HepG2 (cell line): Measurements from ENCODE around the gene SELENOM. TPM values are rescaled to one million over a fixed set of nuclear protein-coding genes. Genes with fewer than 3 reads are reported as not detected.

Source experiments
- ATAC-seq: fragments of 200-7000 bp; cut with Tn5 transposase; 3 replicates; pipeline ENCODE4 v1.9.1; 2020; ENCODE audit warnings: mild to moderate bottlenecking, moderate library complexity
- BruUV-seq: library from RNA; stranded (reverse); fragments of 400-500 nt; replicated peaks from 2 replicates; lab custom pipeline; 2021; lab: Mats Ljungman, UMichigan
- CTCF ChIA-PET: fragments of 300-600 bp; formaldehyde crosslinking; extraction: SDS; loops from one replicate; lab custom pipeline; 2021; ENCODE audit warnings: low total read pairs, inconsistent platforms, low intra/inter-chr PET ratio; lab: Yijun Ruan, JAX
- POLR2A ChIA-PET: fragments of 350-600 bp; sonication (Branson Sonifier 250); formaldehyde crosslinking; loops from one replicate; lab custom pipeline; 2020; ENCODE audit warnings: antibody characterized with exemption, inconsistent platforms; lab: Yijun Ruan, JAX
- DNase-seq: peaks from one replicate; pipeline ENCODE4 v3.0.0-alpha.2; 2015; ENCODE audit warnings: low spot score
- FAIRE-seq: peaks from 3 replicates; lab custom pipeline; 2011; peaks lifted over from hg19 to GRCh38; lab: Jason Lieb, UNC
- H2AFZ ChIP-seq: one replicate; pipeline ENCODE4 v1.6.1; 2011; ENCODE audit warnings: low read length, inconsistent platforms
- H3K27ac ChIP-seq: fragments of 300-600 bp; 3 replicates; pipeline ENCODE4 v1.8.0; 2011; ENCODE audit warnings: mixed run types, mild to moderate bottlenecking, mixed read lengths, low read length, inconsistent platforms; ENCODE audit not compliant: insufficient read depth; ENCODE audit errors: extremely low read length
- H3K27me3 ChIP-seq, 2 experiments: fragments of 200-600 bp in 1 of 2; 2 replicates in 1 of 2; 3 replicates in 1 of 2; pipeline versions ENCODE4 v1.6.0 to v1.8.0; 2011; ENCODE audit warnings: low read length in 2 of 2, mild to moderate bottlenecking in 2 of 2, moderate library complexity in 2 of 2, inconsistent platforms in 1 of 2; ENCODE audit not compliant: insufficient read depth in 2 of 2, control insufficient read depth in 1 of 2
- H3K36me3 ChIP-seq, 2 experiments: fragments of 200-600 bp in 1 of 2; replicated peaks in 1 of 2; 2 replicates in 1 of 2; 3 replicates in 1 of 2; pipeline versions ENCODE4 v1.5.1 to v1.8.0; 2011; ENCODE audit warnings: low read length in 2 of 2, inconsistent platforms in 1 of 2; ENCODE audit not compliant: insufficient read depth in 2 of 2, control insufficient read depth in 1 of 2
- H3K4me1 ChIP-seq: 2 replicates; pipeline ENCODE4 v1.5.1; 2012; ENCODE audit warnings: low read length, inconsistent platforms; ENCODE audit not compliant: insufficient read depth
- H3K4me2 ChIP-seq: 2 replicates; pipeline ENCODE4 v1.6.0; 2011; ENCODE audit warnings: low read depth, low read length, inconsistent platforms
- H3K4me3 ChIP-seq, 3 experiments: fragments of 200-600 bp in 1 of 3; sonication (generic), shearing (Covaris generic) in 1 of 3; replicated peaks in 1 of 3; 2 replicates each; pipeline ENCODE4 v1.5.1; 2011 to 2016; ENCODE audit warnings: low read length in 3 of 3, inconsistent platforms in 2 of 3, low read depth in 2 of 3, mild to moderate bottlenecking in 2 of 3, control low read depth in 1 of 3, mixed read lengths in 1 of 3; ENCODE audit not compliant: insufficient read depth in 1 of 3
- H3K79me2 ChIP-seq: one replicate; pipeline ENCODE4 v1.6.1; 2011; ENCODE audit warnings: low read length, inconsistent platforms; ENCODE audit not compliant: insufficient read depth
- H3K9ac ChIP-seq: 2 replicates; pipeline ENCODE4 v1.6.0; 2011; ENCODE audit warnings: mild to moderate bottlenecking, low read depth, low read length, inconsistent platforms; ENCODE audit not compliant: insufficient read depth
- H3K9me3 ChIP-seq: 2 replicates; pipeline ENCODE4 v1.5.1; 2012; ENCODE audit warnings: mild to moderate bottlenecking, low read length
- H4K20me1 ChIP-seq: 2 replicates; pipeline ENCODE4 v1.6.0; 2011; ENCODE audit warnings: inconsistent platforms, mild to moderate bottlenecking, low read length, moderate library complexity; ENCODE audit not compliant: insufficient read depth
- CREM ChIP-seq, 2 experiments: sonication (generic) in 1 of 2; formaldehyde crosslinking in 1 of 2; IDR thresholded peaks; 2 replicates each; pipeline versions ENCODE4 v1.4.0 to v1.6.1; 2016 to 2020; ENCODE audit warnings: antibody characterized with exemption in 1 of 2, mild to moderate bottlenecking in 1 of 2, missing genetic modification reagents in 1 of 2
- RBM22 ChIP-seq: fragments of 200-400 bp; formaldehyde crosslinking; optimal IDR thresholded peaks from 2 replicates; pipeline ENCODE3; 2017; ENCODE audit warnings: mild to moderate bottlenecking, low read length, moderate library complexity
- SNAI1 ChIP-seq: sonication (generic); formaldehyde crosslinking; IDR thresholded peaks from 2 replicates; pipeline ENCODE4 v1.5.0; 2020; ENCODE audit warnings: mild to moderate bottlenecking, missing genetic modification reagents, borderline replicate concordance
- SSRP1 ChIP-seq: IDR thresholded peaks from 2 replicates; pipeline ENCODE4 v1.6.1; 2016; ENCODE audit warnings: control low read depth
- TMF1 ChIP-seq: sonication (generic); formaldehyde crosslinking; IDR thresholded peaks from 2 replicates; pipeline ENCODE4 v1.8.1; 2022; ENCODE audit warnings: low read depth, missing genetic modification reagents
- YEATS4 ChIP-seq: sonication (generic); formaldehyde crosslinking; IDR thresholded peaks from 2 replicates; pipeline ENCODE4 v1.4.0; 2020; ENCODE audit warnings: missing genetic modification reagents, borderline replicate concordance
- ZBTB38 ChIP-seq: sonication (generic); formaldehyde crosslinking; IDR thresholded peaks from 2 replicates; pipeline ENCODE4 v1.5.1; 2020; ENCODE audit warnings: mild to moderate bottlenecking, missing genetic modification reagents
- ZNF614 ChIP-seq: IDR thresholded peaks from 2 replicates; pipeline ENCODE4 v1.6.1; 2018; ENCODE audit warnings: missing biosample characterization, missing genetic modification reagents, inconsistent platforms, borderline replicate concordance
- ZNF883 ChIP-seq: sonication (generic); formaldehyde crosslinking; IDR thresholded peaks from 2 replicates; pipeline ENCODE4 v1.5.1; 2020; ENCODE audit warnings: mild to moderate bottlenecking, missing genetic modification reagents; ENCODE audit errors: not compliant biosample characterization
- WGBS: methylation state at CpG from one replicate; pipeline ENCODE4 v1.1.6; 2017; ENCODE audit warnings: low lambda C conversion rate; 5-methylcytosine and 5-hydroxymethylcytosine counted together
- in situ Hi-C: cut with HindIII; loops from 2 replicates; pipeline ENCODE4 v1.10.0; 2017; ENCODE audit warnings: low pct_unique_long_range_greater_than_20kb; ENCODE audit not compliant: extremely low pct_ligation_motif_present
- intact Hi-C: fragments of 100-400 bp; cut with micrococcal nuclease; formaldehyde crosslinking; loops from one replicate; pipeline ENCODE4 v1.10.0; 2022; ENCODE audit not compliant: unreplicated experiment
- polyA plus RNA-seq, 8 experiments: library from polyadenylated mRNA; depleted of rRNA in 3 of 8; stranded (reverse) in 7 of 8; unstranded in 1 of 8; fragments of >200 nt; fragmentation: Illumina TruSeq in 4 of 8; extraction: Trizol in 4 of 8; gene quantifications; 2 replicates each; pipeline versions ENCODE4 v1.2.1 to v1.2.3, GENCODE V29; 2011 to 2016; ENCODE audit warnings: low read depth in 4 of 8, missing spikeins in 1 of 8, mixed read lengths in 1 of 8; ENCODE audit not compliant: insufficient read depth in 1 of 8
- total RNA-seq, 5 experiments: library from RNA; depleted of rRNA; stranded (reverse); fragments of >200 nt; fragmentation: Illumina TruSeq; extraction: Trizol; gene quantifications; 2 replicates each; pipeline ENCODE4 v1.2.3, GENCODE V29; 2016; ENCODE audit warnings: low read depth in 1 of 5
- TF ChIP-seq, protein P1 (sequence below): sonication (generic); formaldehyde crosslinking; IDR thresholded peaks from 2 replicates; pipeline ENCODE4 v1.4.0; 2020; ENCODE audit warnings: mild to moderate bottlenecking, missing genetic modification reagents
- TF ChIP-seq, protein P2 (sequence below): IDR thresholded peaks from 2 replicates; pipeline ENCODE4 v1.6.1; 2016
- TF ChIP-seq, protein P3 (sequence below): sonication (generic); formaldehyde crosslinking; IDR thresholded peaks from 2 replicates; pipeline ENCODE4 v1.8.1; 2023; ENCODE audit warnings: mild to moderate bottlenecking, moderate library complexity, missing genetic modification reagents
- TF ChIP-seq, protein P4 (sequence below): sonication (generic); formaldehyde crosslinking; IDR thresholded peaks from 2 replicates; pipeline ENCODE4 v1.5.0; 2020; ENCODE audit warnings: missing genetic modification reagents

The SELENOM gene
- total and polyA plus RNA-seq, 2 of the 13 experiments (the other 11 are each of a cell fraction or from before 2014, with no cell fraction given), result 4.1 to 4.3 TPM

DNA sequence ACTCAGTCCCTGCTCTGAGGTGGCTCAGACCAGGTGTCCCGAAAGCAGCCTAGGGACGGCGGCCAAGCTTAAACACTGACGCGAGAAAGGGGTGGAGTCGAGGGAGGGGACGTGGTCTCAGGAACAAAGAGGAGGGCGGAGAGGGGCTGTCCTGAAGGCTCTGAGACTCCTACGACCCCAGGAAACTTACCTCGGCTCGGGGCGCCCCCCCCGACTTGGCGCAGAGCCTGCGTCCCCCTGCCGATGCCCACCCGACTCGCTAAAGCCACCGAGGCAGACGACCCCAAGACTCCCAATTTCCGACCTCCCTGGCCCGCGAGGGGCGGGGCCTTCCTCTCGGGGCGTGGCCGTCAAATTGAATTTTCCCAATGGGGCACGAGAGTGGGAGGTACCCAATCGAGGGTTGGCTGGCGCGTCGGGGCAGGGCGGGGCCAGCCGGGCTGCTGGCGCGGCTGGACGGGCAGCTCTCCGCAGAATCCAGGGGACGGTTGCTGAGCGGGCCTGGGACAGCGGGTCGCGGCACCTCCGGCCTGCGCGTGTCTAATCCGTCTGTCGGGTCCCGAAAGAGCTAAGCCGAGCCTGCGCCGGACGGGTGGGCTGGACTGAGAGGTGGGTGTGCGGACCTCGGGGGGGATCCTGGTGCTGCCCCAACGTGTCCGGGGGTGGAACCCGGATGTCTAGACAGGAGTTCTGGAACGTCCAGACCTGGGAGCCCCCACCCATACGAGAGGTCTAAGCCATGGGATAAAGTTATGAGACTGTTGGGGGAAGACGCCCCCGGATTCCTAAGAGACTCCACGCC is 26.3 kb downstream of the SELENOM start, which contains the start of gene SMTN (continued):
- TF ChIP-seq, protein P1, sequence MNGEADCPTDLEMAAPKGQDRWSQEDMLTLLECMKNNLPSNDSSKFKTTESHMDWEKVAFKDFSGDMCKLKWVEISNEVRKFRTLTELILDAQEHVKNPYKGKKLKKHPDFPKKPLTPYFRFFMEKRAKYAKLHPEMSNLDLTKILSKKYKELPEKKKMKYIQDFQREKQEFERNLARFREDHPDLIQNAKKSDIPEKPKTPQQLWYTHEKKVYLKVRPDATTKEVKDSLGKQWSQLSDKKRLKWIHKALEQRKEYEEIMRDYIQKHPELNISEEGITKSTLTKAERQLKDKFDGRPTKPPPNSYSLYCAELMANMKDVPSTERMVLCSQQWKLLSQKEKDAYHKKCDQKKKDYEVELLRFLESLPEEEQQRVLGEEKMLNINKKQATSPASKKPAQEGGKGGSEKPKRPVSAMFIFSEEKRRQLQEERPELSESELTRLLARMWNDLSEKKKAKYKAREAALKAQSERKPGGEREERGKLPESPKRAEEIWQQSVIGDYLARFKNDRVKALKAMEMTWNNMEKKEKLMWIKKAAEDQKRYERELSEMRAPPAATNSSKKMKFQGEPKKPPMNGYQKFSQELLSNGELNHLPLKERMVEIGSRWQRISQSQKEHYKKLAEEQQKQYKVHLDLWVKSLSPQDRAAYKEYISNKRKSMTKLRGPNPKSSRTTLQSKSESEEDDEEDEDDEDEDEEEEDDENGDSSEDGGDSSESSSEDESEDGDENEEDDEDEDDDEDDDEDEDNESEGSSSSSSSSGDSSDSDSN (CRISPR knock-in tag), result peak; percentile 59; the same call in 1 of the 2 replicates
- TF ChIP-seq ZNF614, result no peak; the same call in 1 of the 2 replicates

DNA sequence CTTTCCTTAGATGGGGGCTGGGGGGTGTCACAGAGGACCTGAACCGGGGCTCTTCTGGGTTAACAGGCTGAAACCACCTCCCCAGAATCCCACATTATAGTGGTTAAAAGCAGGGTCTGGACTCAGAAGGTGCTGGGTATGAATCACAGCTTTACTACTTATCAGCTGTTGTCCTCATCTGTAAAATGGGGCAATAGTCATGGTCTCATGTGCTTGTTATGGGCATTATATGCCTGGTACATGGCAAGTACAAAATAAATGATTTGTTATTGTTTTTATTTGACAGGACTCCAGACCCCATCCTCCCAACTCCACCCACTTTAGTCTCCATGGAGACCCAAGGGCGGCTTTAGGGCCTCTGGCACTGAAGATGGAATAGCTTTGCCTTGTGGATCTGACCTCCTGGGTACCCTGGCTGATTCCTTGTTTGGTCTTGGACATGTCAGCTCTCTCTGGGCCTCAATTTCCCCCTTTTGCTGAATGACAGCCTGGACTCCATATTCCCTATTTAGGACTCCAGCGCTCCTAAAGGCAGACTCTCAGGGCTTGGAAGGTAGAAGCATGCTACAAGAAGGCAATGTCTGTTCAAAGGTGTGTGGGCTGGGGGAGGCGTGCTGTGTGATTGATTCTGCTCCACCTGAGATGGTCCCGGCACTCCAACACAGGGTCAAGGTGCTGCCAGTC is 27.1 kb downstream of the SELENOM start:
- Histone ChIP-seq H3K79me2 (peaks cover 3% of the 10 kb centered on the region), H3K4me1 (peaks cover 47% of the 10 kb centered on the region), H3K27ac (peak overlapping the region; percentile 74), H3K9me3 (no peaks in the 10 kb centered on the region), H3K36me3 (peaks cover 2 to 6% of the 10 kb centered on the region in 2 experiments; a peak in 1 of 5 replicates), H3K4me3 (peak overlapping the region; percentile 71 to 92 (median 89)), H4K20me1 (no peaks in the 10 kb centered on the region), H3K9ac (peak overlapping the region; percentile 80), H2AFZ (no peak overlapping the region), H3K4me2 (peak overlapping the region; percentile 93), H3K27me3 (no peaks in the 10 kb centered on the region; a peak in 1 of 5 replicates)
- ATAC-seq, result no peak
- BruUV-seq, result TSS peak; percentile 92
- CTCF ChIA-PET, result no interaction called here
- in situ Hi-C loops, result loop anchor here (5.0 kb wide), 1 partner anchor 113 kb away; the partner anchor contains the start of genes MORC2 and TUG1
- WGBS, result 55% methylated on average over 4 of the region's 5 CpGs
- POLR2A ChIA-PET, result interaction anchor here (0.5 to 6.5 kb wide), 19 partner anchors 9 to 266 kb away, joined by 3 to 113 read pairs (median 4); partner anchors contain the start of genes MORC2, PATZ1, SELENOM and TUG1
- intact Hi-C loops, result loop anchor here (5.0 kb wide), 3 partner anchors 98 to 133 kb away; partner anchors contain the start of genes MORC2 and TUG1
- FAIRE-seq, result no peak
- DNase-seq, result no peak
- TF ChIP-seq, protein P2, sequence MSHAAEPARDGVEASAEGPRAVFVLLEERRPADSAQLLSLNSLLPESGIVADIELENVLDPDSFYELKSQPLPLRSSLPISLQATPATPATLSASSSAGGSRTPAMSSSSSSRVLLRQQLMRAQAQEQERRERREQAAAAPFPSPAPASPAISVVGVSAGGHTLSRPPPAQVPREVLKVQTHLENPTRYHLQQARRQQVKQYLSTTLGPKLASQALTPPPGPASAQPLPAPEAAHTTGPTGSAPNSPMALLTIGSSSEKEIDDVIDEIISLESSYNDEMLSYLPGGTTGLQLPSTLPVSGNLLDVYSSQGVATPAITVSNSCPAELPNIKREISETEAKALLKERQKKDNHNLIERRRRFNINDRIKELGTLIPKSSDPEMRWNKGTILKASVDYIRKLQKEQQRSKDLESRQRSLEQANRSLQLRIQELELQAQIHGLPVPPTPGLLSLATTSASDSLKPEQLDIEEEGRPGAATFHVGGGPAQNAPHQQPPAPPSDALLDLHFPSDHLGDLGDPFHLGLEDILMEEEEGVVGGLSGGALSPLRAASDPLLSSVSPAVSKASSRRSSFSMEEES (CRISPR knock-in tag), result no peak
- TF ChIP-seq ZNF883 (CRISPR knock-in tag), result no peak
- 0 out of 2 replicates have a peak, but pooled peaks have one; percentile 28 for TF ChIP-seq SSRP1 (CRISPR knock-in tag)
- no peak for TF ChIP-seq RBM22
- TF ChIP-seq SNAI1 (CRISPR knock-in tag), result 0 out of 2 replicates have a peak, but pooled peaks have one; percentile 47
- TF ChIP-seq, protein P3, sequence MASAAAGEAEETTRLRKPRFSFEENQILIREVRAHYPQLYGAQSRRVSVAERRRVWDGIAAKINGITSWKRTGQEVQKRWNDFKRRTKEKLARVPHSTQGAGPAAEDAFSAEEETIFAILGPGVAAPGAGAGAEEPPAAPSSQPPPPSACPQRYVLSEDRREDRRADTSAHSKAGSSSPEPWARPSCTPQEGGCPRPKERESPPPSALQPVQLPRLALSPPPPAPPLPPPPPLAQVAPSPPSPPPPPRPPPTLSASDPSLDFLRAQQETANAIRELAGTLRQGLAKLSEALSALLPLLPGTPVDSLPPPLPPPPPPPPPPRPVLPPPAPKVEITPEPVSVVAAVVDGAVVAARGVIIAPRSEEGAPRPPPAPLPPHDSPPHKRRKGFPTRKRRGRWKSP (CRISPR knock-in tag), result 0 out of 2 replicates have a peak, but pooled peaks have one; percentile 21
- 0 out of 2 replicates have a peak, but pooled peaks have one; percentile 12 for TF ChIP-seq TMF1 (CRISPR knock-in tag)
- TF ChIP-seq, protein P4, sequence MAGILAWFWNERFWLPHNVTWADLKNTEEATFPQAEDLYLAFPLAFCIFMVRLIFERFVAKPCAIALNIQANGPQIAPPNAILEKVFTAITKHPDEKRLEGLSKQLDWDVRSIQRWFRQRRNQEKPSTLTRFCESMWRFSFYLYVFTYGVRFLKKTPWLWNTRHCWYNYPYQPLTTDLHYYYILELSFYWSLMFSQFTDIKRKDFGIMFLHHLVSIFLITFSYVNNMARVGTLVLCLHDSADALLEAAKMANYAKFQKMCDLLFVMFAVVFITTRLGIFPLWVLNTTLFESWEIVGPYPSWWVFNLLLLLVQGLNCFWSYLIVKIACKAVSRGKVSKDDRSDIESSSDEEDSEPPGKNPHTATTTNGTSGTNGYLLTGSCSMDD, result no peak
- no peak; the same call in 1 of the 2 replicates for TF ChIP-seq CREM (IDR thresholded peaks at IDR 0.05)
- TF ChIP-seq CREM (CRISPR knock-in tag; IDR thresholded peaks at IDR 0.05), result no peak
- no peak for TF ChIP-seq ZBTB38 (CRISPR knock-in tag)
- TF ChIP-seq YEATS4 (CRISPR knock-in tag), result peak; percentile 5; the same call in 1 of the 2 replicates
